Endothelial cell of hepatic sinusoid (primary cell): ENCODE measurements around the gene RBCK1.
"Not testable (repeated sequence)": the region's sequence is repeated elsewhere in the genome, so short reads cannot be mapped to it uniquely, and the experiment has no call there.

Source experiments
- in situ Hi-C: cut with HindIII; loops from 2 replicates; pipeline ENCODE4 v1.10.0; 2017; ENCODE audit warnings: low sequenced_read_pairs

Gene RBCK1

DNA sequence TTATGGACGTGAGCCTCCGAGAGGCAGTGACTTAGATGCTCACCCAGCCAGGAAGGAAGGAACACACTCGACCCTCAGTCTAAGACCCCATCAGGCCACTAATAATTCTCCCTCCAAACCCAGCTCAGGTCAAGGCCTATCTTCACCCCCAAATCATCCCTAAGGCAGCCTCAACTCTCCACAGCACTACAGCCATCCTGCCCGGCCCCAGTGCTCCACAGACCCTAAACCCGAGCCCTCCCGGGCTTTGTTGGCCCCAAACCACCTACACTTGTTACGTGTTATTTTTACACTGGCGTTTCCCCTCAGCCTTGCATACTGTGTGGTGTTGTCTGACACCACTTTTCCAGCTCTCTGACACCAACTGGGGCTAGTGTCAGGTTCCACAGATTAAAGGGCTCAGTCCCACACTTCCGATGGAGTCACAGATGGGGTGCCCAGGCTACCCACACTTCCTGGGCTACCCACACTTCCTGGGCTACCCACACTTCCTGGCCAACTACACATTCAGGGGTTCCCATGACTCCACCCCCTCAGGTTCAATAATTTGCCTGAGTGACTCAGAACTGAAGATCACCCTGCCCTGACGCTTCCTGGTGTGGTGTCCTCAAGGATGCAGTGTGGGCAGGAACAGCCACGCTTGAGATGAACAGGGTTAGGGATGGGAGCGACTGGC lies 25.3 kb downstream of the RBCK1 start:
- in situ Hi-C loops, result loop anchor here (5.0 kb wide), 2 partner anchors 51 to 104 kb away; partner anchors contain the start of gene TRIB3

DNA sequence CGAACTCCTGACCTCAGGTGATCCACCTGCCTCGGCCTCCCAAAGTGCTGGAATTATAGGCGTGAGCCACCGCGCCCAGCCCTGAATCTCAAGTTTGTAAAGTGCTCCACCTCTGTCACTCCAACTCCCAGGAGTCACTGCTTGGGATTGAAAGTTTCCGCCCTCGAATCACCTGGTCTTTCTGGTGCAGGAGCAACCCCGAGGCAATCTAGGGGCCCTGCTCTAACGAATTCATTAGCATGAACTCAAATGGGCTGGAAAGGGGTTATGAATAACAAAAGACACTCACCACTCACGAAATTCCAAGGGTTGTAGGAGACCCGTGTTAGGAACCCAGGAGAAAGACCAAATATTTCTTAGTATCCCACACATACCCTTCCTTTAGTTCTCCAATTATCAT lies 26.1 kb downstream of the RBCK1 start:
- in situ Hi-C loops, result loop anchor here (5.0 kb wide), 2 partner anchors 52 to 103 kb away; partner anchors contain the start of gene TRIB3

GRCh38 chr20:434661-435419 lies 26.7 kb downstream of the RBCK1 start:
- in situ Hi-C loops, result loop anchor here (5.0 kb wide), 2 partner anchors 53 to 102 kb away; partner anchors contain the start of gene TRIB3

GRCh38 chr20:435558-435957 lies 27.5 kb downstream of the RBCK1 start:
- in situ Hi-C loops, result no loop called here

- in situ Hi-C loops, result no loop called here
These were observed 28.4 kb downstream of the RBCK1 start for GRCh38 chr20:436476-436875.

GRCh38 chr20:437787-438486 lies 29.8 kb downstream of the RBCK1 start:
- in situ Hi-C loops, result no loop called here

DNA sequence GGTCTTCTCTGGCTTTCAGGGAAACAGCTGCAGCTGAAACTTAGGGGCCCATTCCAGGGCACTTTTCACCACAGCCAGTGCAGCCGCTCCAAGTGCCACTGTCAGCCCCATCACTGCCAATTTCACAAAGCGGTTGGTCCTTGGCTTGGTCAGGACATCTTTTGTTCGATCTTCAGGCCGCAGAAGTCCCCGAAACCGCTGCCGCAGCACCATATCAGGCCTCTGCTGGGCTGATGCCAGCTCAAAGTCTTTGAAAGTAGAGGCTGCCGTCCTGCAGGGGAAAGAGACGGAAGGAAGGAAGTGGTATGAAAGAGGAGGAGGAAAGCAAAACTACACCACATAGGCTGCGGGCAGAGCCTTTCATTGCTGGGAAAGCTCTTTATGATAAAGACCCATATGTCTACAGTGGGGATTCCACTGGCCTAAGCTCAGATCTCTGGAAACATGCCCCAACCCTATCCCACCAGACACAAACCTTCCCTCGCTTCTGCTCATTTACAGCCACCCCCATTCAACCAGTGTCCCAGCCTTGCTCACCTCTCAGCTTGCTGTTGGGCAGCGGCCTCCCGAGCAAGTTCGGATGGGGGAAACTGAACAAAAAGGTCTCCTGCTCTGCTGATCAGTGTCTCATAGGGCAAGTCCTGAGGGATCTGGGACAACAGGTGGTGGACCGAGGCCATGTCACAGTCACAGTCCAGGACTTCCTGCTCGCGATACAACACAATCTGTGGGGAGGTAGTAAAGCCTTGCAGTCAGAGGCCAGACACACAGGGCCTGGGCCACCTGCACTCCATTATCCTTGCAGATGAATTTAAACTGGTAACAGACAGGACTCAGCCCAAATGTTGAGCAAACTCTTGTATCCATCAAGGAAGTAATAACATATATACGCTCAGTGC lies 30.7 kb downstream of the RBCK1 start:
- in situ Hi-C loops, result no loop called here

DNA sequence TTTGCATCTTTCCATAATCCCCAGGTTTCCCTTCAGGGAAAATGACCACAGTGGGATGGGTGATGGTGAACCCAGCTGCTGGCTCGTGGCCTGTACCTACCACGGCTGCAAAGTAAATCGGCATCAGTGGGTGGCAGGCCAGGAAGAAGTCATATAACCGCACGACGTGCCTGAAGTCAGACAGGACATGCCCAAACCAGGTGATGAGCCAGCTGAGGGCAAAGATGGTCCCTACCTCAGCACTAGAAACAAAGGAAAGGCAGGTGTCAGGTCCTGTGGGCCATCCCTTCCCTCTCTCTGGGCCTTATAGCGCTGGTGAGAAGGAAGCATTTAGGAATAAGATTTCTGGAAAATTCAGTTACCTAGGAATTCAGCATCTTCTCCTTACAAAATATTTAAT lies 32.0 kb downstream of the RBCK1 start:
- in situ Hi-C loops, result no loop called here

GRCh38 chr20:440636-441035 lies 32.5 kb downstream of the RBCK1 start:
- in situ Hi-C loops, result no loop called here

DNA sequence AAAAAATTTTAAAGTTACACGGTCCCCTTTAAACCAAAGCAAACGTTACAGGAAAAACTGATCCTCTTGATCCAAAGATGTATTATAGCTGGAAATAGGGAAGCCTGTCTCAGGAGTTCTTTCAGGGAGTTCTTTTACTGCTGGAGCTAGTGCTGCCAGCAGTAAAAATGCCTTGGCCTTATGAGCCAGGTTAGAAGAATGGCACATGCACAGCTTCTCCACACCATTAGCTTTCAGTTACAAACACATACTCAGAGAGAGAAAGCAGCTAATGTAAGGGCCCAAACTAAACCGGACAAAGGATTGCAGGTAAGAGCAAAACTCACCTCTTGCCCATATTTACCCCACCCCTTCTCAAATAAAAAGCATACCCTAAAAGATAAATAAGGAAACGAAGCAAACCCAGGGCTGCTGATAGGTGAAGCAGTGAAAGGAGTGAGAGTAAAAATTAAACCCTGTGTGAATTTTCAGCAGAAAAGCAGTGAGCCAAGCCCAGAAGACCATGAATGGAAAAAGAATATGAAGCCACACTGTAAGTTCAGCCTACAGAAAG lies 35.2 kb downstream of the RBCK1 start:
- in situ Hi-C loops, result no loop called here

DNA sequence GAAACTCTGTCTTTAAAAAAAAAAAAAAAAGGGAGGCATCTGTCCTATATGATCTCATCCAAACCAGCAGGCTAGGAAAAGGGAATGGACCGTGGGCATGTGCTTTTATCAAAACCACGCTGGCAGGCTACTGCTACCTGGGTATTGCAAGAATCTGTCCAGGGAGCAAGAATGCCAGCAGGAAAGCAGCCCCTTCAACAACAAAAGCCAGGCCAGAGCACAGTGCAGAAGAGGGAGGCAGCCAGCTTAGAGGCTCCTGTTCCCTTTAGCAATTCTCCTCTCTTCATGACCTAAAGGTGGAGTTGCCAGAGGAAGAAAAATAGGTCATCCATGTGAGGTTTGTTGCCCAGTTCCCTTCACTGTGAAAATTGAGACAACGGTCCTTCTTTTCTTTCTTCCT lies 36.0 kb downstream of the RBCK1 start:
- in situ Hi-C loops, result no loop called here

DNA sequence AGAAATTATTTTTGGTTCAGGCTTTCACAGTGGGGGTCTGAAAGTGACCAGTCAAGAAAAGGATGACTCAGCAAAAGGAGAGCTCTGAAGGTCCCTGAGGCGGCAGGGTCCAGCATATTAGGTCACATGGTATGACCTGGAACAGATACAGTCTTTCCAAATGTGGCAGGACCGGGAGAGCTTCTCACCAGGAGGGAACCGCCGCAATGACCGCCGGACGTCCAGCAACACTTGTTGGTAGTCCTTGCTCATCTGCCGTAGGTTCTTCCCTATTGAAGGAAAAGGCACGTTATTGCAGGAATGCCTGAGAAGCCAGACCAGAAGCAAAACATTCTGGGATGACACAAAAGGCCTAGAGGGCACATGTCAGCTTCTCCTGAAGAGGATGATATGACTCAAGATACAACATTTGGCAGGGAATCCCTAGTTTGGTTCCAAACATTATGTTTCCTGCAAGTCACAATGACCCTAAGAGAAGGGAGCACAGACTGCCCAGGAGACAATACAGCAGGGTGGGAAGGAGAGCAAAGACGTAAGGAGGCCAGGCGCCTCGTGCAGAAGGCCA lies 36.8 kb downstream of the RBCK1 start:
- in situ Hi-C loops, result no loop called here

DNA sequence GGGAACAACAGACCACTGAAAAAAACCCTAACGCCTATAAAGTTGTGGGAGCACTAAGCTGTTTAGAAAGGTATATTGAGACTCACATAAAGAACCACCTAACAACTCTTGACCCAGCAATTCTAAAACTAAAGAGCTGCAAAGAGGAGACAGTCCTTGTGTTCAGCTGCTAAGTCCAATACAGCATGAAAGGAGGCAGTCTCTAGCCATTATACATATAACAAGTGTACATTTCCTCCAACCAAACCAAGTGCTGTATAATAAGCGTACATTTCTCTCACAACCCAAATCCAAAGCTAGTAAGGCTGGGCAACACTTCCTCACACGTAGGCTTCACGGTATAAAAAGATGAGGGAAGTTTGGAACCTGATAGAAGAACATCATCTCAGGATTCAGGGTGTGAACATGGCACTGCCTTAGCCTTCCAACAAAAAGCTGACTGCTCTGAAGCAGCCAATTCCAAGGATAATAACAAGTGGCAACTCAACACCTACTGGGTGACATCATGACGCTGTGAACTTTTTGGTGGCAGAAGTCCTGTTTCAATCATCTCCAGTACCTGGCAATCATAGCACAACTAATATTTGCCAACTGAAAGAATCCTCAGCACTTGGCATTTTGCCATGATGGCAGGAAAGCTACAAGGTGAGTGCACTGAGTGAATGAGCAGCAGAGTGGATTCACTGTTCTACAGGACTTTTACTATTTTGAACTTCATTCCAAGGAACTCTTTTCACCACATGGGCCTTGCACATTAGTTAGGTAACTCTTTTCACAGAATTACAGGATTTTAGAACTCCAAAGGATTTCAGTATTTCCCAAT lies 37.6 kb downstream of the RBCK1 start:
- in situ Hi-C loops, result no loop called here

DNA sequence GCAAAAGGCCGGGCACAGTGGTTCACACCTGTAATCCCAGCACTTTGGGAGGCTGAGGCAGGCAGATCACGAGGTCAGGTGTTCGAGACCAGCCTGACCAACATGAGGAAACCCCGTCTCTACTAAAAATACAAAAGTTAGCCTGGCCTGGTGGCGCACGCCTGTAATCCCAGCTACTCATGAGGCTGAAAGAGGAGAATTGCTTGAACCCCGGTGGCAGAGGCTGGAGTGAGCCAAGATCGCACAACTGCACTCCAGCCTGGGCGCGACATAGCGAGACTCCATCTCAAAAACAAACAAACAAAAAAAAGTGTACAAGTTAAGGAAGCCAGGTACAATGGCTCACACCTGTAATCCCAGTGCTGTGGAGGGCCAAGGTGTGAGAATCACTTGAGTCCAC lies 43.9 kb downstream of the RBCK1 start:
- in situ Hi-C loops, result not testable (repeated sequence)

DNA sequence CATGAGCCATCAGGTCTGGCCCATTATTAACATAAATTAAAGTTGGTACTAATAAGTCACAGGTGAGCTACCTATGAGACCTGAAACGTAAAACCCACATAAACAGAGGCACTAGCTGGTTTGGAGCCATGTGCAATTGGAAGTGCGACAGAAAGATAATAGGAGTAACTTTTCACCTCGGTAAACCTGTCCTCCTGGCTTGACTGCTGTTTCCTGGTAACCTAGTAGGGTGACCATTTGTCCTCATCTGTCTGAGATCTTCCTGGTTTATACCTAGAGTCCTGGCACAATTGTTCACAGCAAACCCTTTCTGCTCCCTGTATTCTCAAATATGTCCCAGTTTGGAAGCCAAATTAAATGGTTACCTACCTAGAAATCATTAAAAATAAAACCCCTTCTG lies 46.9 kb downstream of the RBCK1 start:
- in situ Hi-C loops, result no loop called here

- in situ Hi-C loops, result no loop called here
These were observed 50.7 kb downstream of the RBCK1 start for GRCh38 chr20:458776-459175.

GRCh38 chr20:460180-460579 lies 52.1 kb downstream of the RBCK1 start:
- in situ Hi-C loops, result no loop called here

- in situ Hi-C loops, result no loop called here
These were observed 52.6 kb downstream of the RBCK1 start for GRCh38 chr20:460707-461106.
